ENCODE measurements around the gene CEP104.
"Not testable (repeated sequence)": the region's sequence is repeated elsewhere in the genome, so short reads cannot be mapped to it uniquely, and the experiment has no call there.

The CEP104 gene

GRCh38 chr1:3824650-3825049 lies 32.4 kb downstream of the CEP104 start:
- DNase-seq (ENCODE audit: low read depth): no peak

GRCh38 chr1:3822421-3822820 lies 34.6 kb downstream of the CEP104 start:
- DNase-seq (ENCODE audit: low read depth): no peak

GRCh38 chr1:3821908-3822307 lies 35.1 kb downstream of the CEP104 start:
- no peak for DNase-seq (ENCODE audit: low read depth)

GRCh38 chr1:3821447-3821846 lies 35.6 kb downstream of the CEP104 start:
- DNase-seq (ENCODE audit: low read depth): no peak

GRCh38 chr1:3821004-3821403 lies 36.0 kb downstream of the CEP104 start:
- no peak for DNase-seq (ENCODE audit: low read depth)

- no peak for DNase-seq (ENCODE audit: low read depth)
Measured at GRCh38 chr1:3820316-3820715, 36.7 kb downstream of the CEP104 start.

- no peak for DNase-seq (ENCODE audit: low read depth)
Measured at GRCh38 chr1:3819771-3820200, 37.2 kb downstream of the CEP104 start.

- DNase-seq (ENCODE audit: low read depth): no peak
Measured at GRCh38 chr1:3817821-3818597, 39.0 kb downstream of the CEP104 start.

GRCh38 chr1:3817138-3817740 lies 39.8 kb downstream of the CEP104 start:
- no peak for DNase-seq (ENCODE audit: low read depth)

GRCh38 chr1:3816331-3817137 lies 40.5 kb downstream of the CEP104 start:
- no peak for DNase-seq (ENCODE audit: low read depth)

- DNase-seq (ENCODE audit: low read depth): no peak
Measured at GRCh38 chr1:3814771-3815561, 42.0 kb downstream of the CEP104 start.

- no peak for DNase-seq (ENCODE audit: low read depth)
Measured at GRCh38 chr1:3814065-3814464, 42.9 kb downstream of the CEP104 start.

- no peak for DNase-seq (ENCODE audit: low read depth)
Measured at GRCh38 chr1:3811595-3811911, 45.5 kb downstream of the CEP104 start.

GRCh38 chr1:3810149-3810761 lies 46.8 kb downstream of the CEP104 start:
- not testable (repeated sequence) for DNase-seq (ENCODE audit: low read depth)

GRCh38 chr1:3809680-3810079 lies 47.3 kb downstream of the CEP104 start:
- DNase-seq (ENCODE audit: low read depth): no peak

- DNase-seq (ENCODE audit: low read depth): no peak
Measured at GRCh38 chr1:3807769-3808168, 49.2 kb downstream of the CEP104 start.

GRCh38 chr1:3805038-3805437 lies 52.0 kb downstream of the CEP104 start:
- DNase-seq (ENCODE audit: low read depth): no peak

GRCh38 chr1:3804627-3804944 lies 52.4 kb downstream of the CEP104 start:
- DNase-seq (ENCODE audit: low read depth): not testable (repeated sequence)

- no peak for DNase-seq (ENCODE audit: low read depth)
Measured at GRCh38 chr1:3803905-3804626, 52.9 kb downstream of the CEP104 start.

- DNase-seq (ENCODE audit: low read depth): not testable (repeated sequence)
Measured at GRCh38 chr1:3800795-3801194, 56.2 kb downstream of the CEP104 start.

GRCh38 chr1:3799976-3800685 lies 56.9 kb downstream of the CEP104 start:
- no peak for DNase-seq (ENCODE audit: low read depth)
